SJSA1 (cell line): Measurements from ENCODE around the gene USP34. TPM values are rescaled to one million over a fixed set of nuclear protein-coding genes. Genes with fewer than 3 reads are reported as not detected.
A peak's percentile ranks its signal among the peaks of the same experiment; 100 is the strongest.

Experiments used
- DNase-seq, 2 experiments: peaks; one replicate each; pipeline ENCODE4 v3.0.0-alpha.2; 2015 to 2020; ENCODE audit warnings: low spot score in 2 of 2, low read depth in 1 of 2
- H3K27ac ChIP-seq: fragments of 250-450 bp; sonication (Bioruptor Pico); 2 replicates; pipeline ENCODE4 v1.5.1; 2020; ENCODE audit warnings: mild to moderate bottlenecking, moderate library complexity
- H3K27me3 ChIP-seq: fragments of 250-450 bp; sonication (Bioruptor Pico); replicated peaks from 2 replicates; pipeline ENCODE4 v1.5.1; 2020; ENCODE audit warnings: mild to moderate bottlenecking, moderate library complexity
- H3K36me3 ChIP-seq: fragments of 250-450 bp; sonication (Bioruptor Pico); 2 replicates; pipeline ENCODE4 v1.5.1; 2020; ENCODE audit warnings: mild to moderate bottlenecking
- H3K4me1 ChIP-seq: fragments of 250-450 bp; sonication (Bioruptor Pico); replicated peaks from 2 replicates; pipeline ENCODE4 v1.6.1; 2021; ENCODE audit warnings: mild to moderate bottlenecking
- H3K4me3 ChIP-seq: fragments of 250-450 bp; sonication (Bioruptor Pico); 2 replicates; pipeline ENCODE4 v1.5.1; 2020; ENCODE audit warnings: mild to moderate bottlenecking
- H3K9me3 ChIP-seq: fragments of 250-450 bp; sonication (Bioruptor Pico); replicated peaks from 2 replicates; pipeline ENCODE4 v1.5.1; 2020; ENCODE audit warnings: mild to moderate bottlenecking
- total RNA-seq: library from RNA; depleted of rRNA; stranded (reverse); fragments of >200 nt; shearing (Covaris generic); gene quantifications from 2 replicates; pipeline ENCODE4 v1.2.3, GENCODE V29; 2014

The USP34 gene
- total RNA-seq, 1 experiment from 2014 or later, result 59.1 TPM

DNA sequence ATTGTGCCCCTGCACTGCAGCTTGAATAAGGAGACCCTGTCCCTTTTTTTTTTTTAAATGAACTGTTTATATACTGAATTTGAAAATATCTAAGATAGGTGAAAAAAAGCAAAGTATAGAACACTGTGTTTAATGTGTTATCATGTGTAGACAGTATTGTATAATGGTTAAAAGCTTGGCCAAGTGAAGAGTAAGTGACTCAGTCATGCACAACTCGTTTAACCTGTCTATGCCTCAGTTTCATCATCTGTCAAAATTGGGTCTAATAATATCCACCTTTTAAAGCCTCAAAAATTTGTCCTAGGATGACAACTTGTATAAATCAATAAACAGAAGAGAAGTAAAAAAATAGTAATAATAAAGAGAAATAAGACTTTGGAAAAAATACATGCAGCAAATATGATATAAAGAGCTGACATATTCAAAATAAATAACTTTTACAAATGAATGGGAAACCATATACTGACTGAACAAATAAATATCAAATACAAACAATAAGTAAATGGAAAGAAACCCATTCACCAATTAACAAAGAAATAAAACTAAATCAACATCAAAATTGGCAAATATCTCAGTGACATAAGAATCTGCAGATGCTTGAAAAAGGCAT is 195.2 kb downstream of the USP34 start:
- H3K4me3 ChIP-seq, result no peak overlapping the region
- H3K4me1 ChIP-seq, result 0 out of 2 replicates have a peak, but pooled peaks cover 12% of the 10 kb centered on the region
- no peaks in the 10 kb centered on the region for H3K27me3 ChIP-seq
- H3K27ac ChIP-seq, result no peak overlapping the region
- no peak for DNase-seq
- H3K36me3 ChIP-seq, result peaks cover 36% of the 10 kb centered on the region
- no peaks in the 10 kb centered on the region for H3K9me3 ChIP-seq

DNA sequence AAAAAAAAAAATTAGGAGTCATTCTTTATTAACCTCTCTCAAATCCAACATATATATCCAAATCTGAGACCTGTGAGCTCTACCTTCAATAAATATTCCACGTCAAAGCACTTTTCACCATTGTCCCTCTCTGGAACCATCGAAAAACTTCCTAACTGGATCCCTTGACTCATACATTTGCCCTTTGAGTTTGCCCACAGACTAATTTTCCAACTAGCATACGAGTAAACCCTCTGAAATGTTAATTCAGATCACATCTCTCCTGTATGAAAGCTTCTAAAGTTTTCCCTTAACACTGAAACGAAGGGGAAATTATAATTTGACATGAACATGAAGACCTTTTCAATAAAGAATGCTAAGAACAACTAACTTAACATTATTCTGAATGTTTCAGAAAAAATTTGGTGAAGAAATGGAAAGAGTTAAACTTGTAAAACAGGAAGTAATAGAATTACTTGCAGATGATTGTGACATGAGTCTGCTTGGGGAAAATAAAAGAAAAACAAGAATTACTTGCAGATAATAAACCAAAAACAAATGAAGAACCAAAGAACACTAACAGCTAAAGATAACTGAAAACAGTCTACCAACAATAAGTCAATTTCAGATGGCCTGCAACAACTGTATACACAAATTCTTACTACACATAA is 198.3 kb downstream of the USP34 start:
- H3K9me3 ChIP-seq, result no peaks in the 10 kb centered on the region
- no peak overlapping the region for H3K27ac ChIP-seq
- no peak overlapping the region for H3K4me3 ChIP-seq
- peaks cover 21% of the 10 kb centered on the region for H3K36me3 ChIP-seq
- H3K4me1 ChIP-seq, result peaks cover 13% of the 10 kb centered on the region; the same call in 1 of the 2 replicates
- no peaks in the 10 kb centered on the region for H3K27me3 ChIP-seq
- no peak for DNase-seq

DNA sequence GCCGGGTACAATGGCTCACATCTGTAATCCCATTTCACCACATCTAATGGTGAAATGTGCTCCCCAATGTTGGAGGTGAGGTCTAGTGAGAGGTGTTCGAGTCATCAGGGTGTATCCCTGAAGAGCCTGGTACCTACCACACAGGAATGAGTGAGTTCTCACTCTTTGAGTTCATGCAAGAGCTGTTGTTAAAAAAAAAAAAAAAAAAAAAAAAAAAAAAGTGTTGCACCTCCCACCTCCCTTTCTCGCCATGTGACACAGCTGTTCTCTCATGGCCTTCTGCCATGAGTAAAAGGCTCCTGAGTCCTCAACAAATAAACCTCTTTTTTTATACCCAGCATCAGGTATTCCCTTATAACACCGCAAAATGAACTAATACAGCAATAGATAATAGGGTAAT is 202.6 kb downstream of the USP34 start:
- Histone ChIP-seq H3K9me3 (no peaks in the 10 kb centered on the region), H3K36me3 (peaks cover 21% of the 10 kb centered on the region), H3K27me3 (no peaks in the 10 kb centered on the region), H3K27ac (no peak overlapping the region), H3K4me3 (no peak overlapping the region), H3K4me1 (peaks cover 20% of the 10 kb centered on the region)
- no peak for DNase-seq

DNA sequence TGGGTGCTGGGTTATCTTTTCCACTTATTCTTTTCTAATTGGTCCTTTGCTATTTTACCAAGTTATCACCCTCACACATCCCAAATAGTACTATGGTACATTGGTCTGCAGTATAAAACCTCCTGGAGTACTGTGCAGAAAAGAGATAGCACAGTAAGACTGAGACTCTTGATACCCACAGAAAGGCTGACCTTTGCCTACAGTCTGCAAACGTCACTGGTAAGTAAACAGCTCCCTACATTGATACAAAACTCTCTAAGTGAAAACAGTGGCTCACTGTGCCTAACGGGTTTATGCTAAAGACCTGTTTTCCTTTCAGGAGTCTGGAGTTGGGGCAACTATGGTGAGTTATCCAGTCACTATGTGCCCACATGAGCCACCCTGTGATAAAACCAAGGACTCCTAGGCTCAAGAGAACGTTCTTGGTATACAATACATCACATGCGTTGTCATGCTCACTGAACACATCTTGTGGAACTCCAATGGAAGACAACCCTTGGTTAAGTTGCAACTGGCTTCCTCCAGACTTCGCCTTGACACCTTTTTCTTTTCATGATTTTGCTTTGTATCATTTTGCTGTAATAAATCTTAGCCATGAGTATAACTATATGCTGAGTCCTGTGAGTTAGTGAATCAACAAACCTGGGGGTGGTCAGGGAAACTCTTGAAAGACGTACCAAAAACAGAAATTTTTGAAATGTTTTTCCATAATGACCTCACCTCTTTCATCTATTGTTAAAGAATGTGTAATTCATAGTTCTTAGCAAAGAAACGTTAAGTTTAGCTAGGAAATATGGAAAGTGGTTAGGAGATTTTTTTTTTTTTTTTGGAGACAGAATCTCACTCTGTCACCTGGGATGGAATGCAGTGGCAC is 204.0 kb downstream of the USP34 start:
- H3K27ac ChIP-seq, result no peak overlapping the region; the same call in 1 of the 2 replicates
- DNase-seq, result no peak
- H3K4me3 ChIP-seq, result no peak overlapping the region
- no peaks in the 10 kb centered on the region for H3K27me3 ChIP-seq
- peaks cover 14% of the 10 kb centered on the region for H3K4me1 ChIP-seq
- no peaks in the 10 kb centered on the region for H3K9me3 ChIP-seq
- peaks cover 26% of the 10 kb centered on the region for H3K36me3 ChIP-seq

DNA sequence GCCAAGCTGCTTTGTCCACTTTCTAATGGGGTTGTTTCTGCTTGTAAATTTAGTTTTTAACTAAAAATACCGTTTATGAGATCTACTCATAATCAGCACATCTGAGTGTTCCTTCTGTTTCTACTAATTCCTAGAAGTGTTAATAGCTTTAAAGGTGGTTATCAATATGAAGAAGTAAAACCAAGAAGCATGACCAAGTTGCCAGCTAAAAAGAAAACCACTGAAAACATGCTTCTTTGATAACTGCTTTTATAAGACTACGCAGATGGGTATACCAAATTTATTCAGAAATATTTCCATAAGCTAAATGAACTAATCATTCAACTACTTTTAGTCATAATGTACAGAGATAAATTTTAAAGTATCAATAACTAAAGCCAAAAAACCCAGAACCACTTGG is 207.1 kb downstream of the USP34 start:
- H3K9me3 ChIP-seq, result no peaks in the 10 kb centered on the region
- no peaks in the 10 kb centered on the region for H3K27me3 ChIP-seq
- H3K4me3 ChIP-seq, result no peak overlapping the region
- peaks cover 14% of the 10 kb centered on the region for H3K4me1 ChIP-seq
- peaks cover 28% of the 10 kb centered on the region for H3K36me3 ChIP-seq
- no peak for DNase-seq
- H3K27ac ChIP-seq, result no peak overlapping the region

DNA sequence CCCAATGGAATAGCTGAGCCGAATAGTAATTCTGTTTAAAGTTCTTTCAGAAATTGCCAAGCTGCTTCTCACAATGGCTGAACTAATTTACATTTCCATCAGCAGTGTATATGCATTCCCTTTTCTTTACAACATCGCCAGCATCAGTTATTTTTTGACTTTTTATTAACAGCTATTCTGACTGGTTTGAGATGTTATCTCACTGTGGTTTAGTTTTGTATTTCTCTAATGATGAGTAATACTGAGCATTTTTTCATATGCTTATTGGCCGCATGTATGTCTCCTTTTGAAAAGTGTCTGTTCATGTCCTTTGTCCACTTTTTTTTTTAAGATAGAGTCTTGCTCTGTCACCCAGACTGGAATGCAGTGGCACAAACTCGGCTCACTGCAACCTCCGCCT is 208.2 kb downstream of the USP34 start:
- no peak for DNase-seq
- no peaks in the 10 kb centered on the region for H3K9me3 ChIP-seq
- no peak overlapping the region for H3K27ac ChIP-seq
- no peaks in the 10 kb centered on the region for H3K27me3 ChIP-seq
- H3K36me3 ChIP-seq, result peaks cover 28% of the 10 kb centered on the region
- no peak overlapping the region for H3K4me3 ChIP-seq
- peaks cover 14% of the 10 kb centered on the region for H3K4me1 ChIP-seq

DNA sequence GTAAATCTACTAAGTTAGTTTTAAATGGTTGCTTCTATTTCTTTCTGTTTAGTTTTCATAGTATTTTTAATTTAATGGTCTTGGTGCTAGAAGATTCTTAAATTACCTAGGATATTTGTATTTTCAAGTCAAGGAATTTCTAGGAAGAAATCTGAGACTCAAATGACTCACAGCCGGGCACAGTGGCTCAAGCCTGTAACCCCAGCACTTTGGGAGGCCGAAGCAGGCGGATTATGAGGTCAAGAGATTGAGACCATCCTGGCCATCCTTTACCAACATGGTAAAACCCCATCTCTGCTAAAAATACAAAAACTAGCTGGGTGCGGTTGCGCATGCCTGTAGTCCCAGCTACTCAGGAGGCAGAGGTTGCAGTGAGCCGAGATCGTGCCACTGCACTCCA is 213.4 kb downstream of the USP34 start:
- H3K4me3 ChIP-seq, result no peak overlapping the region
- no peak overlapping the region for H3K27ac ChIP-seq
- DNase-seq, result no peak
- H3K9me3 ChIP-seq, result no peaks in the 10 kb centered on the region
- H3K36me3 ChIP-seq, result peaks cover 19% of the 10 kb centered on the region
- no peaks in the 10 kb centered on the region for H3K27me3 ChIP-seq
- H3K4me1 ChIP-seq, result peaks cover 17% of the 10 kb centered on the region

DNA sequence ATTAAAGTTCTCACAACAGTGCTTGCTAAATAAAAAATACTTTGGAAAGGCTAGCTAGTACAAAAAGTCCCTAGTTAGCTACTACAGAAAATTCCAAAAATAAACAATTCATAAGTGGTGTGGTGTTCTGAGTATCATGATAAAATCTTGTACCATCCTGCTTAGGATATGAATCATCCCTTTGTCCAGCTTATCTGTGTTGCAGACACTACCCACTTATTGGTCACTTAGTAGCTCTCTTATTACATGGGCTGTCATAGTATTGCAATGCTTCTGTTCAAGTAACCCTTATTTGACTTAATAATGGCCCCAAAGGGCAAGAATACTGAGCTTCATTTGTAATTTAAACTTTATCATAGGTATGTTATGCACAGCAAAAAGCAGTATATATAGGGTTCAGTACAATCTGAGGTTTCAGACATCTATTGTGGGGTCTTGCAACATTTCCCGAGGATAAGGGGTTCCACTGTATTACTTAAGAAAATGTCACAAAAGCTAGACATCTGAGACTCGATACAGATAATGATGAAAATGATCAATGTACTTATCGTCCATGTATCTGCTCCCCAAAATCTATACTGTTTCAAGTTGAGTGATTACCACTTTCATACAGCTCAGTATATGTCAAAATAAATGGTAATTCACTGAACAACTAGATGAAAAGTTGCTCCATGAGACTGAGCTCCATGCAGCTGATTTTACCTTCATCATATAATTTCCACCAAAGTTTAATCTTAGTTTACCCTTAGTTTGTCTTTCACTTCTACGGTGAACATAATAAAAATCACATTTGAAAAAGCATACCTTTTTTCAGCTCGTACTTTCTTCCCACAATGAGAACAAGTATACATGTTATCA is 215.1 kb downstream of the USP34 start:
- Histone ChIP-seq H3K27me3 (no peaks in the 10 kb centered on the region), H3K27ac (peak overlapping the region; percentile 40), H3K36me3 (peaks cover 15% of the 10 kb centered on the region), H3K4me1 (peaks cover 16% of the 10 kb centered on the region), H3K9me3 (no peaks in the 10 kb centered on the region), H3K4me3 (no peak overlapping the region)
- peak in 1 of 2 experiments; percentile 58 for DNase-seq

DNA sequence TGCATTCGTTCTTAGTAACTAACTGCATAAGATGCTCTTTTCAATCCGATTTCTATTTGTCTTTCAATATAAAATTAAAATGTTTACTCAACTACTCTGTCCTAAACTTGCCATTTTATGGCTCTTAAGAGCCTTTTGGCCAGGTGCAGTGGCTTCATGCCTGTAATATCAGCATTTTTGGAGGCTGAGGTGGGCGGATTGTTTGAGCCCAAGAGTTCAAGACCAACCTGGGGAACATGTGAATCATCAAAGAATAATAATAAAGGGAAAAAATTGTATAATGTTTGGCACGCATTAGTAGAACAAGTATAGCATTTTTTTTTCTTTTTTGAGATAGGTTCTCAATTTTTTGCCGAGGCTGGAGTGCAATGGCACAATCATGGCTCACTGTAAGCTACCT is 216.4 kb downstream of the USP34 start:
- no peak overlapping the region for H3K27ac ChIP-seq
- H3K9me3 ChIP-seq, result no peaks in the 10 kb centered on the region
- no peak for DNase-seq

DNA sequence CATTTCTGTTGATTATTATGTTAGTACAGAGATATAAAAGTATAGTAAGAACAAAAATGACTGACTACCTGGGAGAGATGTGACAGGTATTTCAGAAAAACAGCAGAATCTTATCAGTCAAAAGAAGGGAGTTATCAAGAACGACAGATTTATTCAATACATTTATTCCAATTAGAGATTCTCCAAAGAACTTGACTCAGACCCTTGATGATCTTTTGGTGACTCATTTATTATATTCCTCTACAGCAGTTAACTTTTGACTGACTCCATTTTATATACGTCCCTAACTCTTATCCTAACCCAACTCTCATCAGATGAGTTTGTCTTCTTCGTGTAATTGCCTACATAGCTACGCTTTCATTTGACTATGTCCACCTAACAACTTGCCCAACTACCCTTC is 217.8 kb downstream of the USP34 start:
- Histone ChIP-seq H3K27ac (no peak overlapping the region), H3K9me3 (no peaks in the 10 kb centered on the region), H3K27me3 (no peaks in the 10 kb centered on the region), H3K4me1 (peaks cover 16% of the 10 kb centered on the region), H3K4me3 (no peak overlapping the region), H3K36me3 (peaks cover 22% of the 10 kb centered on the region)
- no peak for DNase-seq

More for the DNA sequence above, 216.4 kb downstream of the USP34 start:
- Histone ChIP-seq H3K4me1 (peaks cover 16% of the 10 kb centered on the region), H3K27me3 (no peaks in the 10 kb centered on the region), H3K36me3 (peaks cover 19% of the 10 kb centered on the region), H3K4me3 (no peak overlapping the region)

DNA sequence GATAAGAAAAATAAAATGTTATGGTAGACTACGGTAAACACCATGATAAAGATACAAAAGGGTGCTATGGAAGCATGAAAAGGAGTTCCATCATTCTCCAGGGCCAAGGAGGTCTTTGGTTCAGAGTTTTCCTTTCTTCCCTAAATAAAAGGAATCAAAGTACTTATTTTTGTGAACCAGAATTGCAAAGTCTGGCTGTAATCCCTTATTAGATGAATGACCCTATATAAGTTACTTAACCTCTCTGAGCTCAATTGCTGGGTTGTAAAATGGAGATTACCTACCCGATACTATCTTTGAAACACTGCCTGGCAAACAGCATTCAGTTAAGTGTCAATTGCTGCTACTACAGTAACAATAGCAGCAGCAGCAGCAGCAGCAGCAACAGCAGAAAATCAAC is 218.9 kb downstream of the USP34 start:
- no peaks in the 10 kb centered on the region for H3K9me3 ChIP-seq
- no peak for DNase-seq

DNA sequence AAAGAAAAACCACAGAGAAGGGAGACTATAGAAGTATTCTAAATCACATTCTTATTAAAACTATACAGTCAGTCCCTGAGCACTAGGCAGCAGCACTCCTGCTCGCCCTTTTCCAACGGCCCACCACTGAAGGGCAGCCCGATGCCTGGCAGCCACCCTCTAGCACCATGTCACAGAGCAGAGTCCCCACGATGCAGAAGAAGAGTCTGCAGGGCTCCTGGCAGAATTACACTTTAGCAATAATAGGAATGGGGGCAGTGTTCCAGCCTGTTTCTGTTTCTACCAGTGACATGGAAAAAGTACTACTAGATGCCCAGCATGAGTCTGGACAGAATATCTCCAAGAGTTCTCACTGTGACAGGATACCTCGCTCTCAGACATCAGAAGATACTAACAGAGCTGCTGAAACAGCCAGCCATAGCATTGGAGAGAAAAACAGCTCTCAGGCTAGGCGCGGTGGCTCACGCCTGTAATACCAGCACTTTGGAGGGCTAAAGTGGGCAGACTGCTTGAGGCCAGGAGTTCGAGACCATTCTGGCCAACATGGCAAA is 221.3 kb downstream of the USP34 start:
- H3K27ac ChIP-seq, result no peak overlapping the region

More for the DNA sequence above, 218.9 kb downstream of the USP34 start:
- no peaks in the 10 kb centered on the region for H3K27me3 ChIP-seq
- no peak overlapping the region for H3K4me3 ChIP-seq
- no peak overlapping the region for H3K27ac ChIP-seq
- peaks cover 16% of the 10 kb centered on the region for H3K4me1 ChIP-seq
- H3K36me3 ChIP-seq, result peaks cover 31% of the 10 kb centered on the region

DNA sequence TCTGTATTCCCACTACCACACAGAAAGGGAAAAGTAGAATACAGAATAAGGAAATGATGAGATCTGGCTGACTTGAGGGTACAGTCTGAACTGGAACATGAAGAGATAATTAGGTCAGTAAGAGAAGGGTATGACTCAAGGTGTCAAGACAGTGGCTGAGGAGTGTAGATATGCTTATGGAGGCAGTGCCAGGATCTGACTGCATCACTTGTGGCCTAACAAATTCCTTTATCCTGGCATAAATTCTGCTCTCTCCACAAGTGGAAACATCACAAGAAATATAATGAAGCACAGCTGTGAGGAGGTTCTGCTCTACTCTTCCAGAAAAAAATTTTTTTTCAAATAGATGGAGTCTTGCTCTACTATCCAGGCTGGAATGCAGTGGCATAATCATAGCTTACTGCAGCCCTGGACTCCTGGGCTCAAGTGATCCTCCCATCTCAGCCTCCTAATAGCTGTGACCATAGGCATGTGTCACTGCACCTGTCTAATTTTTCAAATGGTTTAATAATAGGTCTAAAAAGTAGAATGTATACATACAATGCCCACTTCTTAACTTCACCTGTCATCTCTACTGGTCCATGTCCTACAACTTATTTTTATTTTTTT is 223.6 kb downstream of the USP34 start:
- H3K9me3 ChIP-seq, result no peaks in the 10 kb centered on the region
- no peaks in the 10 kb centered on the region for H3K4me1 ChIP-seq
- no peak overlapping the region for H3K4me3 ChIP-seq
- H3K27ac ChIP-seq, result no peak overlapping the region
- no peak for DNase-seq
- H3K27me3 ChIP-seq, result no peaks in the 10 kb centered on the region
- peaks cover 35% of the 10 kb centered on the region for H3K36me3 ChIP-seq

More for the DNA sequence above, 221.3 kb downstream of the USP34 start:
- no peak for DNase-seq
- H3K4me1 ChIP-seq, result no peaks in the 10 kb centered on the region
- H3K36me3 ChIP-seq, result peaks cover 20% of the 10 kb centered on the region
- no peak overlapping the region for H3K4me3 ChIP-seq
- no peaks in the 10 kb centered on the region for H3K27me3 ChIP-seq
- H3K9me3 ChIP-seq, result no peaks in the 10 kb centered on the region
